Anterior cingulate cortex (tissue), 58 donors: Measurements from ENCODE around the gene D2HGDH.
"Not testable (repeated sequence)": the region's sequence is repeated elsewhere in the genome, so short reads cannot be mapped to it uniquely, and the experiment has no call there.

Experiments
- DNase-seq, 58 donors: peaks; one replicate each; lab custom pipeline; 2025; lab: John Stamatoyannopoulos, UW

D2HGDH gene

DNA sequence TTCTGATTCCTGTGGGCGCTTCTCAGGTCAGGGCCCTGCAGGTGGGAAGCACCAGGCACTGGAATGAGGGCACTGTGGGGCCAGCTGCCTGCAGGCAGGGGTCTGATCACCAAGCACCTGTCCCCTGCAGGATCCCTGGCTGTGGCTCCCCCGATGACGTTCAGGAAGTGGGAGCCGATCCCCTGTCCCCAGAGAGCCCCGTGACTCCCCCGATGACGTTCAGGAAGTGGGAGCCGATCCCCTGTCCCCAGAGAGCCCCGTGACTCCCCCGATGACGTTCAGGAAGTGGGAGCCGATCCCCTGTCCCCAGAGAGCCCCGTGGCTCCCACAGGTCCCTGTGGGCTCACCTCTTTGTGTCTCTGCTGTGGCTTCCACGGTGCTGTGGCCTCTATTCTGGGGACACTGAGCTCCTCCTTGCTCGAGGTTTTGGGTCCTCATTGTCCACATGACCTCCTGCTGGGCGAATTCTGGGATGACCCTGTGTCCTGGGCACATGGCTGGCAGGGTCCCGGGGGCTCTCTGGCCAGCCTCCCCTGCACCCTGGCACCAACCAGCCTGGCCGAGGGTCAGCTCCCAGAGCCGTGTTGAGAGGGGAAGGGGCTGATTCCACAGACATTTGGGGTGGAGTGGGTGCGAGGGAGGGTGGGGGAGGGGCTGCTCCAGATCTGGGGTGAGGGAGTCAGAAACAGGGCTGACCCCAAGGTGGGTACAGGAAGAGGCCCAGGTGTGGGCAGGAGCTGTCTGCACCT is 79.4 kb downstream of the D2HGDH start:
- no peak for DNase-seq

DNA sequence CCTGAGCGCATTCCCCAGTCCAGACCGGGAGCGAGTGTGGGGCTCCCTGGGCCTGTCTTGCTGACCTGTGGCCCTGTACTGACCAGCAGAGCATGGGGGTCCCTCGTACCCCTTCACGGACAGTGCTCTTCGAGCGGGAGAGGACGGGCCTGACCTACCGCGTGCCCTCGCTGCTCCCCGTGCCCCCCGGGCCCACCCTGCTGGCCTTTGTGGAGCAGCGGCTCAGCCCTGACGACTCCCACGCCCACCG is 79.9 kb downstream of the D2HGDH start:
- DNase-seq, result no peak

DNA sequence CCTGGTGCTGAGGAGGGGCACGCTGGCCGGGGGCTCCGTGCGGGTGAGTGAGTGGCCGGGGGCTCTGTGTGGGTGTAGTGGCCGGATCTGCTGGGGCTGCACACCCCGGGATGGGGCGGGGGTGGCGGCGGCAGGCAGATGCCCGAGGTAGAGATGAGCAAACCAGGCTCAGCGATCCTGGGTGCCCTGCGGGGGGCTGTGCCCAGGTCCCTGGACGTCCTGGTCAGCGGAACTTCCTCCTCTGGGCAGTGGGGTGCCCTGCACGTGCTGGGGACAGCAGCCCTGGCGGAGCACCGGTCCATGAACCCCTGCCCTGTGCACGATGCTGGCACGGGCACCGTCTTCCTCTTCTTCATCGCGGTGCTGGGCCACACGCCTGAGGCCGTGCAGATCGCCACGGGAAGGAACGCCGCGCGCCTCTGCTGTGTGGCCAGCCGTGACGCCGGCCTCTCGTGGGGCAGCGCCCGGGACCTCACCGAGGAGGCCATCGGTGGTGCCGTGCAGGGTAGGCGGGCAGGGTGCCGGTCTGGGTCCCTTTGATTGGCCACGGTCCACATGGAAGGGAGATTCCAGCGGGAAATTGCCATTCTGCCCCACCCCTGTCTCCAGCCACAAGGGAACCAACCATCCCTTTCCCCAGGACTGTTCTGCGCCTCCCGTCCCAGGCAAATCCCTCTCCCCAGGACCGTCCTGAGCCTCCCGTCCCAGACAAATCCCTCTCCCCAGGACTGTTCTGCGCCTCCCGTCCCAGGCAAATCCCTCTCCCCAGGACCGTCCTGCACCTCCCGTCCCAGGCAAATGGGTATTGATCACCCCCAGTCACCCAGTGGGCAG is 80.4 kb downstream of the D2HGDH start:
- DNase-seq, result no peak

DNA sequence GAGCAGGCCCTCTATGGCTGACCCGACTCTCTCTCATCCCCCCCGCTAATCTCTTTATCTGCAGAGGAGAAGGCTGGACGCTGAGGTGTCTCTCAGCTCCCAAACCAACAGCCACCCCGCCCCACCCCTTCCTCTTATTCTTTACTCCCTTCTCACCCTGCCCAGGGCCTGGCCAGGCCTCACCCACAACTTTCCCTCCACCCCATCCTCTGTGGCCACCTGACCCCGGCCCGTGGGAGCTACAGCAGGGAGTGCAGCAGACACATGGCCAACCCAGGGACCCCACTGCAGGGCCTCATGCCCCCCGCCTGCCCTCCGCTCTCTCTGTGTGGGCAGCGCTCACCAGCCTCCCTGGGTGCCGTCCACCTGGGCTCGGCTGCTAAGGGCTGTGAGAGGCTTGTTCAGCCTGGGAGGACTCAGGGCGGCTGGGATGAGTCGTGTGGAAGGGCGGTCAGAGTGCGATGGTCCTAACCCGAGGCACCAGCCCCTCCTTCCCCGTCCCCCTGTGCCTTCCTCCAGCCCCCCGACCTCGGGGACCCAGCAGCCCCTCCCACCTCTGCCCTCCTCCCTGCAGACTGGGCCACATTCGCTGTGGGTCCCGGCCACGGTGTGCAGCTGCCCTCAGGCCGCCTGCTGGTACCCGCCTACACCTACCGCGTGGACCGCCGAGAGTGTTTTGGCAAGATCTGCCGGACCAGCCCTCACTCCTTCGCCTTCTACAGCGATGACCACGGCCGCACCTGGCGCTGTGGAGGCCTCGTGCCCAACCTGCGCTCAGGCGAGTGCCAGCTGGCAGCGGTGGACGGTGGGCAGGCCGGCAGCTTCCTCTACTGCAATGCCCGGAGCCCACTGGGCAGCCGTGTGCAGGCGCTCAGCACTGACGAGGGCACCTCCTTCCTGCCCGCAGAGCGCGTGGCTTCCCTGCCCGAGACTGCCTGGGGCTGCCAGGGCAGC is 81.3 kb downstream of the D2HGDH start:
- DNase-seq, result no peak

DNA sequence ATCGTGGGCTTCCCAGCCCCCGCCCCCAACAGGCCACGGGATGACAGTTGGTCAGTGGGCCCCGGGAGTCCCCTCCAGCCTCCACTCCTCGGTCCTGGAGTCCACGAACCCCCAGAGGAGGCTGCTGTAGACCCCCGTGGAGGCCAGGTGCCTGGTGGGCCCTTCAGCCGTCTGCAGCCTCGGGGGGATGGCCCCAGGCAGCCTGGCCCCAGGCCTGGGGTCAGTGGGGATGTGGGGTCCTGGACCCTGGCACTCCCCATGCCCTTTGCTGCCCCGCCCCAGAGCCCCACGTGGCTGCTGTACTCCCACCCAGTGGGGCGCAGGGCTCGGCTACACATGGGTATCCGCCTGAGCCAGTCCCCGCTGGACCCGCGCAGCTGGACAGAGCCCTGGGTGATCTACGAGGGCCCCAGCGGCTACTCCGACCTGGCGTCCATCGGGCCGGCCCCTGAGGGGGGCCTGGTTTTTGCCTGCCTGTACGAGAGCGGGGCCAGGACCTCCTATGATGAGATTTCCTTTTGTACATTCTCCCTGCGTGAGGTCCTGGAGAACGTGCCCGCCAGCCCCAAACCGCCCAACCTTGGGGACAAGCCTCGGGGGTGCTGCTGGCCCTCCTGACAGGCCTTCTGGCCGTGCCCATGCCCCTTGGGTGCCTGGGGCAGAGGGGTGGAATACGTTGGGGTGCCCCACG is 82.1 kb downstream of the D2HGDH start:
- no peak for DNase-seq

DNA sequence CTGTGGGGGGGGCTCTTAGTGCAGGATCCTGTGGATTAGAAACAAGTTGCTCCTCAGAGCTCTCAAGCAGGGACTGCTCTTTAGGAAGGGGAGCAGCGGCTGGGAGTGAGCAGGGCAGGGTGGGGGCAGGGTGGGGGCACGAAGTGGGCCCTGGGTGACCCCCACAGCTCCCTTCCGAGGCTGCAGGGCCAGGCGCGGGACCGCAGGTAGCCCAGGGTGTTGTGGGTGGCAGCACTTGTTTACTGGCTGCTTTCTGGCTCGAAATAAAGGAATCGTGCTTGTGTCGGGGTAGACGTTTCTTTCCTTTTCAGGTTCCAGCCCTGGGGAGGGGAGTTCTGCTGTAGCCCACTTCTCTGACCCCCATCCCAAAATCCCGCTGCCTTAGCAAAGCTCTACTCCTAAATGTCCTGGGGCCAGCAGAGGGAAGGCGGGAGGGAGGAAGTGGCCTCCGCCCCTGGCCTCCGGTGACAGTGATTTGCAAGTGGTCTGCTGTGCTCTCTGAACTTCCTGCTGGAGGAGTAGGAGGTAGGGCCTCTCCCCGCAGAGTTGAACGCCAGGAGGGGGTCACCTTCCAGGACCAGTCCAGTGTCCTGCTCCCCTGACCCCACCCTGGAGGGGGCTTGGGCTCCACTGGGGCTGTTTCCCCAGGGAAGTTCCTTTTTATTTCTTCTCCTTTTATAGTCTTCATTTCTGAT is 82.8 kb downstream of the D2HGDH start:
- no peak for DNase-seq

DNA sequence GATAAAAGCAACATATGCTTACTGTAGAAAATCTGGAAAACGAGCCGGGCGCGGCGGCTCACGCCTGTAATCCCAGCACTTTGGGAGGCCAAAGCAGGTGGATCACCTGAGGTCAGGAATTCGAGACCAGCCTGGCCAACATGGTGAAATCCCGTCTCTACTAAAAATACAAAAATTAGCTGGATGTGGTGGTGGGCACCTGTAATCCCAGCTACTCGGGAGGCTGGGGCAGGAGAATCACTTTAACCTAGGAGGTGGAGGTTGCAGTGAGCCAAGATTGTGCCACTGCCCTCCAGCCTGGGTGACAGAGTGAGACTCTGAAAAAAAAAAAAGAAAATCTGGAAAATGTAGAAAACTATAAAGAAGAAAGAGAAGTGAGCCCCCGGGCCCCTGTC is 83.4 kb downstream of the D2HGDH start:
- not testable (repeated sequence) for DNase-seq
